ENCODE measurements around the gene CXCL8.

GRCh38 chr4:73711989-73712388 is 28.4 kb upstream of the CXCL8 start:
- TF ChIP-seq, protein P1, sequence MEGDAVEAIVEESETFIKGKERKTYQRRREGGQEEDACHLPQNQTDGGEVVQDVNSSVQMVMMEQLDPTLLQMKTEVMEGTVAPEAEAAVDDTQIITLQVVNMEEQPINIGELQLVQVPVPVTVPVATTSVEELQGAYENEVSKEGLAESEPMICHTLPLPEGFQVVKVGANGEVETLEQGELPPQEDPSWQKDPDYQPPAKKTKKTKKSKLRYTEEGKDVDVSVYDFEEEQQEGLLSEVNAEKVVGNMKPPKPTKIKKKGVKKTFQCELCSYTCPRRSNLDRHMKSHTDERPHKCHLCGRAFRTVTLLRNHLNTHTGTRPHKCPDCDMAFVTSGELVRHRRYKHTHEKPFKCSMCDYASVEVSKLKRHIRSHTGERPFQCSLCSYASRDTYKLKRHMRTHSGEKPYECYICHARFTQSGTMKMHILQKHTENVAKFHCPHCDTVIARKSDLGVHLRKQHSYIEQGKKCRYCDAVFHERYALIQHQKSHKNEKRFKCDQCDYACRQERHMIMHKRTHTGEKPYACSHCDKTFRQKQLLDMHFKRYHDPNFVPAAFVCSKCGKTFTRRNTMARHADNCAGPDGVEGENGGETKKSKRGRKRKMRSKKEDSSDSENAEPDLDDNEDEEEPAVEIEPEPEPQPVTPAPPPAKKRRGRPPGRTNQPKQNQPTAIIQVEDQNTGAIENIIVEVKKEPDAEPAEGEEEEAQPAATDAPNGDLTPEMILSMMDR (conservative IDR thresholded peaks at IDR 0.05; ENCODE audit: low read depth, low read length): no peak
- TF ChIP-seq EZH2phosphoT487 (IDR thresholded peaks at IDR 0.05; ENCODE audit: borderline replicate concordance, low read length): no peak
